Thoracic aorta (tissue), 2 donors: ENCODE results near the gene MTG1. TPM values are rescaled to one million over a fixed set of nuclear protein-coding genes. Genes with fewer than 3 reads are reported as not detected.
A peak's percentile ranks its signal among the peaks of the same experiment; 100 is the strongest.

Experiments used
- ATAC-seq: fragments of 150-250 bp; one replicate; pipeline ENCODE4 v1.8.0; 2017; ENCODE audit warnings: low read depth; ENCODE audit not compliant: insufficient number of reproducible peaks, low FRiP score
- DNase-seq: peaks from one replicate; pipeline ENCODE4 v3.0.0-alpha.2; 2020; ENCODE audit warnings: low spot score
- H3K27ac ChIP-seq, 2 donors: fragments of 200-600 bp; sonication (generic); 1 replicate in 1 of 2; 2 replicates in 1 of 2; pipeline ENCODE4 v1.5.1; 2016; ENCODE audit warnings: mild to moderate bottlenecking in 2 of 2, moderate library complexity in 2 of 2
- H3K27me3 ChIP-seq: fragments of 200-600 bp; sonication (generic); replicated peaks from 2 replicates; pipeline ENCODE4 v1.6.0; 2016; ENCODE audit warnings: mild to moderate bottlenecking; ENCODE audit not compliant: insufficient read depth
- H3K36me3 ChIP-seq: fragments of 200-600 bp; sonication (generic); one replicate; pipeline ENCODE4 v1.5.1; 2016
- H3K4me1 ChIP-seq, 2 donors: fragments of 200-600 bp; sonication (generic); 1 replicate in 1 of 2; 2 replicates in 1 of 2; pipeline versions ENCODE4 v1.5.1 to v1.6.0; 2016; ENCODE audit warnings: low read depth in 2 of 2, mild to moderate bottlenecking in 1 of 2; ENCODE audit not compliant: control insufficient read depth in 1 of 2
- H3K4me3 ChIP-seq: fragments of 200-600 bp; sonication (generic); 2 replicates; pipeline ENCODE4 v1.5.1; 2016; ENCODE audit warnings: mild to moderate bottlenecking
- H3K9me3 ChIP-seq: fragments of 200-600 bp; sonication (generic); 2 replicates; pipeline ENCODE4 v1.5.1; 2016
- CTCF ChIP-seq: fragments of 200-600 bp; sonication (generic); IDR thresholded peaks from one replicate; pipeline ENCODE4 v1.5.1; 2019; ENCODE audit warnings: antibody characterized with exemption
- total RNA-seq, 2 donors: library from RNA; depleted of rRNA; stranded (reverse); fragments of >200 nt; gene quantifications; one replicate each; pipeline versions ENCODE4 v1.1.0 to v1.2.3, GENCODE V29; 2016

MTG1 gene
- total RNA-seq, 2 donors from 2014 or later: 18.0 to 18.6 TPM

GRCh38 chr10:133388236-133388972 is 5.6 kb upstream of the MTG1 start:
- TF ChIP-seq CTCF: no peak
- H3K27ac ChIP-seq: no peak overlapping the region
- no peaks in the 10 kb centered on the region for H3K9me3 ChIP-seq
- peaks cover 1 to 2% of the 10 kb centered on the region in 2 donors for H3K4me1 ChIP-seq
- ATAC-seq (no peak), DNase-seq (no peak)
- no peaks in the 10 kb centered on the region for H3K27me3 ChIP-seq
- H3K4me3 ChIP-seq: no peak overlapping the region
- H3K36me3 ChIP-seq: peaks cover 3% of the 10 kb centered on the region

- Histone ChIP-seq H3K36me3 (peaks cover 3% of the 10 kb centered on the region), H3K9me3 (no peaks in the 10 kb centered on the region), H3K27me3 (no peaks in the 10 kb centered on the region), H3K4me1 (peaks cover 4% of the 10 kb centered on the region in 2 donors), H3K27ac (no peak overlapping the region), H3K4me3 (peak overlapping the region; percentile 50)
- ATAC-seq: no peak
- TF ChIP-seq CTCF: no peak
- DNase-seq: no peak
Measured at GRCh38 chr10:133388973-133389818, 4.8 kb upstream of the MTG1 start.

GRCh38 chr10:133390597-133391248 is 3.2 kb upstream of the MTG1 start:
- Histone ChIP-seq H3K9me3 (no peaks in the 10 kb centered on the region), H3K4me1 (peaks cover 10 to 15% of the 10 kb centered on the region in 2 donors), H3K4me3 (no peak overlapping the region), H3K27ac (no peak overlapping the region), H3K27me3 (no peaks in the 10 kb centered on the region), H3K36me3 (peaks cover 3% of the 10 kb centered on the region)
- TF ChIP-seq CTCF: no peak
- ATAC-seq: no peak
- DNase-seq: no peak

GRCh38 chr10:133391249-133391635 is 2.7 kb upstream of the MTG1 start:
- Histone ChIP-seq H3K4me1 (peaks cover 10 to 15% of the 10 kb centered on the region in 2 donors), H3K9me3 (no peaks in the 10 kb centered on the region), H3K27me3 (no peaks in the 10 kb centered on the region), H3K27ac (no peak overlapping the region), H3K36me3 (peaks cover 3% of the 10 kb centered on the region), H3K4me3 (no peak overlapping the region)
- no peak for TF ChIP-seq CTCF
- DNase-seq (no peak), ATAC-seq (no peak)
